ENCODE results near the gene AFAP1L1. TPM values are rescaled to one million over a fixed set of nuclear protein-coding genes. Genes with fewer than 3 reads are reported as not detected.

AFAP1L1 gene
- 9.9 to 14.9 TPM (median 13.1 TPM) in 5 replicates for total RNA-seq (2022; extraction: Qiagen RNA extraction)

DNA sequence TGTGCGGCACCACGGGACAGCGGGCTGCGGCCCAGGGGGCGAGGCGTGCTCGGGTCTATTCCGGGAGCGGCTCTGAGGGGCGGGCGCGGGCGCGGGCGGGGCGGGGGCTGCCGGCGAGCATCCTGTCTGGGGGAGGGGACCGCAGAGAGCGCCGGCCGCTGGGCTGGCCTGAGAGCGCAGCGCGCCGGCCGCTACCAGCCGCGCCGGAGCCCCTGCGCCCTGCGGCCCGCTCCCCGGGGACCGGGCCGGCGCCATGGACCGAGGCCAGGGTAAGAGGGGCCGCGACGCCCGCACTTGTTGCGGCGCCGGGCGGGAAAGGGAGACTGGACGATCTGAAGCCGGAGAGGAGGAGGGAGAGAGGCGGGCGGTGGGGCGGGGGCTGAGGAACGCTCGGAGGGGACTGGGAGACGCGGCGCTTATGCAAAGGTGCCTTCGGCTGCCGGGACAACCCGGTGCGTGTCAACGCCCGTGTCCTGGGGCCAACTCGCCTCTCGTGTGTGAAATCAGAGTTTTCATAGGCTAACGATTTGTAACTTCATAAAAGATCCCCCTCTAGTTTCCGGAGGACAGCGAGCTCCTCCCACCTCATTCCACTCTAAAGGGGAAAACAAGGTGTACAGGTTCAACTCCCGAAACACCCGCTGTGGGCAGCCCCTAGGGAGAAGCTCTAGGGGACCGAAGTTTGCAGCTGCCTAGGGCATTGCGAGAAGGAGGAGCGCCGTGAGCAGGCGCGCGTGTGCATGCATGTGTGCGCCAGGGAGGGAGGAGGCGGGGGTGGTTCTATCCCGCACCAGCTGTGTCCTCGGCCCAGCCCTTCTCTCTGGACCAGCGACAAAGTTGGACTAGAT is at the start of gene AFAP1L1:
Gene AFAP1L1 (plus strand): TSS at position 144 of the 848 bp plus-strand sequence. CDS start 110 bp downstream, at position 254.

GRCh38 chr5:149345147-149345891 is 73.7 kb downstream of the AFAP1L1 start, which contains the start of gene GRPEL2:
Gene GRPEL2, plus strand, starts transcription at chr5:149345499. Its CDS starts 41 bp downstream, at chr5:149345540.

GRCh38 chr5:149357370-149358293 is 86.0 kb downstream of the AFAP1L1 start, which contains the start of gene PCYOX1L:
Gene PCYOX1L, plus strand, starts transcription at chr5:149358046. Its CDS starts 23 bp downstream, at chr5:149358069.

GRCh38 chr5:149379177-149379761 is 107.6 kb downstream of the AFAP1L1 start, which contains the start of gene IL17B:
Gene IL17B, minus strand, starts transcription at chr5:149379292. Its CDS starts 67 bp downstream, at chr5:149379225.

Other genes starting within 250 kb of the AFAP1L1 start
- 0.33 to 0.76 TPM (median 0.44 TPM) in 5 replicates for gene SH3TC2, start 208.8 kb upstream of the AFAP1L1 start, total RNA-seq (2022; extraction: Qiagen RNA extraction)
- gene ABLIM3, start 130.4 kb upstream of the AFAP1L1 start, total RNA-seq (2022; extraction: Qiagen RNA extraction) = 21.7 to 27.2 TPM (median 21.9 TPM) in 5 replicates
- 7.0 to 8.4 TPM (median 7.4 TPM) in 5 replicates for gene GRPEL2, start 73.6 kb downstream of the AFAP1L1 start, total RNA-seq (2022; extraction: Qiagen RNA extraction)
- gene PCYOX1L, start 86.2 kb downstream of the AFAP1L1 start, total RNA-seq (2022; extraction: Qiagen RNA extraction) = 1.9 to 3.2 TPM (median 2.6 TPM) in 5 replicates
- not detected in 5 replicates for gene IL17B, start 107.4 kb downstream of the AFAP1L1 start, total RNA-seq (2022; extraction: Qiagen RNA extraction)

All from A549 treated with Mapracorat at 1 μM for 4 hours (cell line).